Kidney tubule cell (primary cell): ENCODE measurements around the gene CBARP.

Experiments
- DNase-seq: peaks from one replicate; pipeline ENCODE4 v3.0.0-alpha.2; 2018; ENCODE audit warnings: low spot score

The CBARP gene

DNA sequence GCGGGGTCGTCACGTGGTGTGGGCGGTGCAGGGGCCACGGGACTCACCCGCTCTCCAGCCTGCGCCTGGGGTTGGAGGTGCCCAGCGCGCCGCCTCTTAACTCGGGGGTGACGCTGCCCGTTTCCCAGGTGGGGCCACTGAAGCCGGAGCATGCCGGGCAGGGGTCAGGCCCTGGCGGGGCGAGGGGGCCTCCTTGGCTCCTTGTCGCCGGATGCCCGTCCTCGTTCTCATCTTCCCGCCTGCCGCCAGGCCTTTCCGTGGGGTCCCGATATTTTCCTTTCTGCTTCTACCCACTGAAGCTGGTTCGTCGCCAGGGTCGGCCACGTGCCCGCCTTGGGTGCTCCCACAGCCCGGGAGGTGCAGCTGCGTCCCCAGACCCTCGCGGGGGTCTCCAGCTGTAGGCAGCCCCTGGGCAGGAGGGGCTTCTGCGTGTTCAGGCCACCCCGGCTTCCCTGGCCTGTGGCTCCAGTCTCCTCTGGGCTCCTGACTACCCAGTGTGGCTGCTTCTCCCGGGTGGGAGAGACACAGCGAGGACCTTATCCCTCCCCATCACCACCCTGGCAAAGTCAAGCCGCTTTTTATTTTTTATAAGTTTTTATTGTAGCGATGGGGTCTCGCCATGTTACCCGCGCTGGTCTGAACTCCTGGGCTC lies 38.3 kb upstream of the CBARP start:
- DNase-seq = no peak

DNA sequence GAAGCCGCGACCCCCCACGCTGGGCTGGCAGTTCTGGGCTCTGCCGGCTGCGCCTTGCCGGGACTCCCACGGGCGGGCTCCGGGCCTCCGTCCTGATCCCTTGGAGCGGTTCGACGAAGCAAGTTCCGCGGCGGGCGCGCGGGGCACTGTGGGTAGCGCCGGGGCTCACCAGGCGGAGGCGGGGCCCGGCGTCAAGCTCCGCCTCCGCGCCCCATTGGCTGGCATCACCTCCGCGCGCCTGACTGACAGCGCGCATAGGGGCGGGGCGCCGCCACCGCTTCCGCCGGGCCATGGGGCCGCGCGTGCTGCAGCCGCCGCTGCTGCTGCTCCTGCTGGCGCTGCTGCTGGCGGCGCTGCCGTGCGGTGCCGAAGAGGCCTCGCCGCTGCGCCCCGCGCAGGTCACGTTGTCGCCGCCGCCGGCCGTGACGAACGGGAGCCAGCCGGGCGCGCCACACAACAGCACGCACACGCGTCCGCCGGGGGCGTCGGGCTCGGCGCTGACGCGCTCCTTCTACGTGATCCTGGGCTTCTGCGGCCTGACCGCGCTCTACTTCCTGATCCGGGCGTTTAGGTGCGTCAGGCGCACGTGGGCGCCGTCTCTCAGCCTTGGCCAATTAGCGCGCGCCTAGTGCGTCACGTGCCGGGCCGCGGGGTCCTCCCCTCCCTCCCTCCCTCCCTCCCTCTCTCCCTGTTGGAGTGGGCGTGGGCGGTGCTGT lies 37.6 kb upstream of the CBARP start, which contains the start of gene FAM174C:
Gene FAM174C (plus strand): TSS at position 271 of the 716 bp plus-strand sequence. CDS start 20 bp downstream, at position 291.
- DNase-seq = peak; percentile 98

DNA sequence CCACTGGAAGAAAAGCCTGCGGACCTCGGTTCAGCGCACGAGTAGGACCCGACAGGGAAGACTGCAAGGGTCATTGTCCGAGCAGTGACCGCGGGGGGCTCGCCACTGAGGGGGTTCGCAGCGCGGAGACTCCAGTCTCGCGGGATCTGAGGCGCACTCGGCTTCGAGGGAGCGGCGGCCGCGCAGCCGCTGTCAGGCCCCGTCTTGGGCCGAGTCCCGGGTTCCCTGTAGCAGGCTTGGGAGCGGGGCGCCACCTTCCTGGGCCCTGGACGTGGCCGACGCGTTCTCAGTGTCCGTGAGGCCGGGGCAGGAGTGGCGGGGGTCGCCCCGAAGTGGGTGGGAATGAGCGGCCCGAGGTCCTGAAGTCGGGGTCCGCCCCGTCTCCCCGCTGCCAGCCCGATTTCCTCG lies 37.1 kb upstream of the CBARP start:
- no peak for DNase-seq

DNA sequence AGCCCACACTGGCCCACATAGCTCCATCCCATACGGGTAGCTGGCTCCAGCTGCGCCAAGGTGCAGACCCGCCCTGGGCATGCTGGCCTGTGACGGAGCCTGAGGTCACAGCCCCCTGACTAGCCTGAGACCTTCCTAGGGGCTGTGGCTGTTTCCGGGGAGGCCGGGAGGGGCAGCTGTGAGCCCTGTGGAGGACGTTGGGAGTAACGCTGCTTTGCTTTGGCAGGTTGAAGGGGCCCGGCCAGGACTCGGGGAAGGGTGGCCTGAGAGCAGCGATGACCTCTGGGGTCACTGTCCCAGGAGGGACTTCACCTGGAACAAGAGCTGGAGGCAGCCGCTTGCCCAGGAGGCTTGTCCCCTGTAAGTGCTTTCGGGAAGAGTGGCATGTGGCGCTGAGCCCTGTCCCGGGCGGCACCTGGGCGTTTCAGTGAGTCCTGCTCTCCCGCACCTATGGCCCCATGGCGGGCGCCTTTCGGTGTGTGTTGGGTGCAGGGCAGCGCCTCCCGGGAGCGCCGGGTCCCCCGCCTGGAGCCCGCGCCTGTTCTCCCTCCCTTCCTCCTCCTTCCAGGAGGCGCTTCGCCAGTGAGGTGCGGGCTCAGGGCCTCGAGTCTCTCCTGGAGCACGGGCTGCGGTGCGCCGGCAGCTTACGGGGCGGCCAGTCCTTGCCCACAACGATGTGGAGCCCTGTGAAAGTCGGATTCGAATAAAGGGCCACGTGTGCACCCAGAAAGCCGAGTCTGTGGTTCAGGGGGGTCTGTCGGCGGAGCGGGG lies 36.5 kb upstream of the CBARP start:
- no peak for DNase-seq

DNA sequence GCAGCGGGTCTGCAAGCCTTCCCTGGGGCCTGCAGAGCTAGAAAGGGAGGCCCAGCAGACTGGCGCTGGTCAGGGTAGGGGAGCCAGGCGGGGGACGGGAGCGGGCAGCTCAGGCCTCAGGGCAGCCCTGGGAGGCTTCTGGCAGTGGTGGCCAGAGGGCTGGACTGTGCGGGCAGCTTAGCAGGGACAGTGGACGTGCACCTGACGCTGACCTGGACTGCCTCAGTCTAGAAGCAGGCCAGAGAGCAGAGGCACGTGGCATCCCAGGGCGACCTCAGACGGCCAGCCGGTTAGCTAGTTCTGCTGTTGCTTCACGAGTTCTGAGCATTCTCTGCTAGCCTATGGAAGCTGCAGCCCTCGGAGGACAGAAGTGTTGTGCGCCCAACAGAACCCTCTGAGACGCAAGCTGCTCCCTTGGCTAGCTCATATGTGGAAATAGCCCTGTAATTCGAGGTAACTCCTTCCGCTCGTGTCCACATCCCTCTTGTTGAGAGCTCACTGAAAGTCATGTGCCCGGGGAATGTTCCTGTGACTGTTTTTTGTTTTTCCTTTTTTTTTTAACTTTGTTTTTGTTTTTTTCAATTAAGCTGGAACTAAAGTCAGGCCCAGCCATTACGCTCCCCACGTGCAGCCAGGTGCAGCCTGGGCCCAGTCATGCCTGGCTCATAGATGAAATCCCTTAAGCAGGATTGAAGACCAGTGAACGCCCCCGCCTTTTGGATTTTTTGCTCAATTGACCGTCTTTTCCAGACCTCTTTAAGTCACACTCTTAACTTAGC lies 35.6 kb upstream of the CBARP start:
- no peak for DNase-seq

DNA sequence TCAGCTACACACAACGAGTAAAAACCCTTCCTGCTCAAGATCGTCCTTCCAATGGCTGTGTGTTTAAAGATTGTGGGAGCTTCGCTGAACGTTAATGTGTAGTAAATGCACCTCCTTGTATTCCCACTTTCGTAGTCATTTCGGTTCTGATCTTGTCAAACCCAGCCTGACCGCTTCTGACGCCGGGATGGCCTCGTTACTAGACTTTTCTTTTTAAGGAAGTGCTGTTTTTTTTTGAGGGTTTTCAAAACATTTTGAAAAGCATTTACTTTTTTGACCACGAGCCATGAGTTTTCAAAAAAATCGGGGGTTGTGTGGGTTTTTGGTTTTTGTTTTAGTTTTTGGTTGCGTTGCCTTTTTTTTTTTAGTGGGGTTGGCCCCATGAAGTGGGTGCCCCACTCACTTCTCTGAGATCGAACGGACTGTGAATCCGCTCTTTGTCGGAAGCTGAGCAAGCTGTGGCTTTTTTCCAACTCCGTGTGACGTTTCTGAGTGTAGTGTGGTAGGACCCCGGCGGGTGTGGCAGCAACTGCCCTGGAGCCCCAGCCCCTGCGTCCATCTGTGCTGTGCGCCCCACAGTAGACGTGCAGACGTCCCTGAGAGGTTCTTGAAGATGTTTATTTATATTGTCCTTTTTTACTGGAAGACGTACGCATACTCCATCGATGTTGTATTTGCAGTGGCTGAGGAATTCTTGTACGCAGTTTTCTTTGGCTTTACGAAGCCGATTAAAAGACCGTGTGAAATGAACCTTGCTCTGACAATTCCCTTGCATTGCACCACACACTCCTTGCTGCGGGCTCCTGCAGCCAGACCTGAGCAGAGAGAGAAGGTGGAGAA lies 34.8 kb upstream of the CBARP start:
- no peak for DNase-seq

DNA sequence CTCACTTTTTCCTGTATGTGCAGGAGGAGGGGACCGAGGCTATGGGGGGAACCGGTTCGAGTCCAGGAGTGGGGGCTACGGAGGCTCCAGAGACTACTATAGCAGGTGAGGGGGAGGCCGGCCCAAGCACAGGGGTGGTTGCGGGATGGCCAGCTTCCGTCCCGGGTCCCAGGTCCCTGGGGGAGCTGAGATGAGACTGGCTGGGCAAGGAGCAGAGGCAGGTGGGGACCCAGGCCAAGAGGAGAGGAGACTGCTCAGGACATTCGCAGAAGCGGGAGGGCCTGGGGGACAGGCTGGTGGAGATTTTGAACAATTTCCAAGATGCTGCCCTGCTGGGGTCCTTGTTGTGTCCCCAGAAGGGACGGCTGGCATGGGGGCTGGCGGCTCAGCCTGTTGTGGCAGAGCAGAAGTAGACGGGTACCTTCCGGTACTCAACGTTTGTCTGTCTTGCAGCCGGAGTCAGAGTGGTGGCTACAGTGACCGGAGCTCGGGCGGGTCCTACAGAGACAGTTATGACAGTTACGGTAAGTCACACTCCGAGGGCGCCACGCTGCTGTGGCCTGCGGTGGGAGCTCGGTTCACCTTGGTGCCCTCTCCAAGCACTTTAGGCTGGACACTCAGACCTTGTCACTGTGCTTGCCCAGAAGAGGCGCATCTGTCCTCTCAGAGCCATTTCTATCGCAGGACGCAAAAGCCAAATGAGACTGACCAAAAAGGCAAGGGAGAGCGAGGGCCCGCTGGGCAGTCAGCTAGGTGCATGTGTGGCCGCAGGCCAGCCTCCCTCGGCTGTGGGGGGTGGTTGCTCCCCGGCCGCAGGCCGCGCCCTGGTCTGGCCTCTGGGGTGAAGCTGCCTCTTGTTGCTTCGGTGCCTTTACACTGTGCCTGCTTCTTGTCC lies 34.0 kb upstream of the CBARP start:
- peak; percentile 24 for DNase-seq

DNA sequence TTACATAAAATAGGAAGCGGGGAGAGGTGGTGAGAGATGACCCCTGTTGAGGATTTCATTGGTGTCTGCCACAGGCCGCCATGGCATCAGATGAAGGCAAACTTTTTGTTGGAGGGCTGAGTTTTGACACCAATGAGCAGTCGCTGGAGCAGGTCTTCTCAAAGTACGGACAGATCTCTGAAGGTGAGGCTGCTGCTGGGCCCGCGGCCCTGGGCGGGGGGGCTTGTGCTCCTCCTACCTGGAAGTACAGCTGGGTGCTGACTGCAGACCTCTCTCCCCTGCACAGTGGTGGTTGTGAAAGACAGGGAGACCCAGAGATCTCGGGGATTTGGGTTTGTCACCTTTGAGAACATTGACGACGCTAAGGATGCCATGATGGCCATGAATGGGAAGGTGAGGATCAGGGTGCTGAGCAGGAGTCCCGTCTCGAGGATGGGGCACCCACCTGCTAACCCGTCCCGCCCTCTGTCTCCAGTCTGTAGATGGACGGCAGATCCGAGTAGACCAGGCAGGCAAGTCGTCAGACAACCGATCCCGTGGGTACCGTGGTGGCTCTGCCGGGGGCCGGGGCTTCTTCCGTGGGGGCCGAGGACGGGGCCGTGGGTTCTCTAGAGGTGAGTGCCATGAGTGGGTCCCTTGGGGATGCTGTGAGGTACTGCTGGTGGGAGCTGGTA lies 33.2 kb upstream of the CBARP start:
- peak; percentile 30 for DNase-seq

DNA sequence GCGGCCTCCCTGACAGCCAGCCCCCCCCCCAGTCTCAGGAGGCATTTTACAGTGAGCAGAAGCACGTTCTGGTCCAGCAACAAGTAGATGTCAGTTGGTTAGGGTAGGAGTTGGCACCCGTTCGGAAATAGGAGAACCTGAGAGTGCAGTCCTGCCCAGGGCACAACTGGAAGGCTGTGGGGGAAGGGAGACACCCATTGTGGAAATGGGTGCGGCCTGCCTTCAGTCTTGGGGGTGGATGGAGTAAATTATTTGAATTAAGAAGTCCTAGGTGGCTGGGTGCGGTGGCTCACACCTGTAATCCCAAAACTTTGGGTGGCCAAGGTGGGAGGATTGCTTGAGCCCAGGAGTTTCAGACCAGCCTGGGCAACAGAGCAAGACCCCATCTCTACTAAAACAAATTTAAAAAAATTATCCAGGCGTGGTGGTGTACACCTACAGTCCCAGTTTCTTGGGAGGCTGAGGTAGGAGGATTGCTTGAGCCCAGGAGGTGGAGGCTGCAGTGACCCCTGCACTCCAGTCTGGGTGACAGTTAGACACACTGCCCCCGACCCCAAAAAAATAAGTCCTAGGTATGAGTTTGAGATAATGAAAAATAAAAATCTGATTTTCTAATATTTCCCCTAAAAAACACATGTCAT lies 32.5 kb upstream of the CBARP start:
- DNase-seq = no peak

DNA sequence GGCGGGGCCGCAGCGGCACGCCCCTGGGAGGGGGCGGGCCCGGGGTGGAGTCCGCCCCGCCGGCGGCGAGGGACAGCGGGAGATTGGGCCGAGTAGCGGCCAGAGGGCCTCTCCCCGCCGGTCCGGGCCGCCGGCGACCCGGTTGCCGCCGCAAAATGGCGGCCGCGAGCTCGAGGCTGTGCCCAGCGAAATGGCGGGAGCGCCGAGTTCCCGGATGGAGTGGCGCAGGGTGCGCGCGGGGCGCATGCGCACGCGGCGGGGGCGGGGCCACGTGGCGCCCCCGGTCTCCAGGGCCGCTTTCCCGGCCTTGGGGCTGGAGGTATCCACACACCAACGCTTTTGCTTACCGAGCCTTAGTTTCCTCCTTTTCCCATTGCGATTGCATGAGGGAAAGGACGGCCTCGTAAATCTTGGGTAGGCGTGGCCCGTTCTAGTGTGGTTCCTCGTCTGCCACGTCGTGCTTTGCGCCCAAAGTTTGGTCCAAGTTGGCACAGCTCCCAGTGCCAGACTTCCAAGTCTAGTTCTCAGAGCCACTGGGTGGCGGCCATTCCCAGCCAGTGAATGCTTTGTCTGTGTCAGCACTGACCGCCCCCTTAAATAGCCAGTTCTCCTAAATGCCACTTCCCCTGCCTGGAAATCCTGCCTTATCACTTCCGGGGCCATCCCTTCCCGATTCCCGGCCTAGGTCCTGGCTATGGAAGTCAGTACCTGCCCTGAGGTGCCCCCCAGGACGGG lies 31.8 kb upstream of the CBARP start:
- peak; percentile 86 for DNase-seq

DNA sequence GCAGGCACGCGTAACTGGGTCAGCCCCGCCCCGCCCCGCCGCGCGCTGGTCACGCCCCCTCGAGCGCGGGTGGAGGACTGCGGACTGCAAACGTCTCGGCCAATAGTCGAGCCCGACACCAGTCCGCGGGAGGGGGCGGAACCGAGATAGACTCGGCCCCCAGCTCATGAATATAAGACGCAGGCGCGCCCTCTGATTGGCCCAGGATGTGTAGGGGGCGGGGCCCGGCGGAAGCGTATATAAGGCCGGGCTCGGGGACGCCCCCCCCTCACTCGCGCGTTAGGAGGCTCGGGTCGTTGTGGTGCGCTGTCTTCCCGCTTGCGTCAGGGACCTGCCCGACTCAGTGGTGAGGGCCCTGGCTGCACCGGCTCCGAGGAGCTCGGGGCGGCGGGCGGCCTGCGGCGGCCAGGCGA lies 31.3 kb upstream of the CBARP start, which contains the start of gene CIRBP:
Gene CIRBP (plus strand): TSS at position 268 of the 413 bp plus-strand sequence. CDS start 1,602 bp downstream, outside the sequence.
- peak; percentile 99 for DNase-seq

DNA sequence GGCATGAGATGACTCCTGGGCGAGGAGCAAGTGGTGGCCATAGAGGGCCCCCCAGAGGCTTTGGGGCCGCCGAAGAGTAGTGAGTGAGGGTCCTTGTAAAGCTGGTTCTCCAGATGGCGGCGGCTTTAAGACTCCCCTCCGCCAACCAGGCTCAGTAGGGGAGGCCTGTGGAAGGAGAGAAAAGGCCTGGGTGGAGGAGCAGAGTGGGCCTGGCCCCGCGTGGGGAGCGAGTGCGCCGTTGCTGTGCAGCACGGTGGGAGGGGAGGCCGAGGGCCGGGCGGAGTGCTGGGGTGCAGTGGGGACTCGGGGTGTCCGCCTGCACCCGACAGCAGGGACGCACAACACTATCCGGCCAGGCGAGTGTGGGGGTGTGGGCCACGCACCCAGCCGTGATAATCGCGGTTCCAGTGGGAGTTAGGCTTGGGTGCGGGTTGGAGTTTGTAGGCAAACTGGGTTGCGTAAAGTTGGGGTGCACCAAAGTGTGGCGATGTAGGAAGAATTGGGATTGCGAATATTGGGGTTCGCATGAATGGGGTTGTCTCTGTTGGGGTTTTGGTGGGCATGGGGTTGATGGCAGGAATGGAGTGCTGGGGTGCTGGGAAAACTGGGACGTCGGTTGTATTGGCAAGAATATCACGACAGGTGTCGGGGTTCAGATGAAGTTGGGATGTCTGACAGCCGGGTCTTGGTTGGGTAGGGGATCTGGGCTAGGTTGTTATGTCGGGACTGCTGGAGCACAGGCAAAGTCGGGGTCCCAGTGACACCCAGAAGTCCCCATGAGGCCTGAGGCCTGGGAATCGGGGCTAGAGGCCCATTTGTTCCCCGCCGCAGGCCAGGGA lies 30.6 kb upstream of the CBARP start:
- DNase-seq = no peak

DNA sequence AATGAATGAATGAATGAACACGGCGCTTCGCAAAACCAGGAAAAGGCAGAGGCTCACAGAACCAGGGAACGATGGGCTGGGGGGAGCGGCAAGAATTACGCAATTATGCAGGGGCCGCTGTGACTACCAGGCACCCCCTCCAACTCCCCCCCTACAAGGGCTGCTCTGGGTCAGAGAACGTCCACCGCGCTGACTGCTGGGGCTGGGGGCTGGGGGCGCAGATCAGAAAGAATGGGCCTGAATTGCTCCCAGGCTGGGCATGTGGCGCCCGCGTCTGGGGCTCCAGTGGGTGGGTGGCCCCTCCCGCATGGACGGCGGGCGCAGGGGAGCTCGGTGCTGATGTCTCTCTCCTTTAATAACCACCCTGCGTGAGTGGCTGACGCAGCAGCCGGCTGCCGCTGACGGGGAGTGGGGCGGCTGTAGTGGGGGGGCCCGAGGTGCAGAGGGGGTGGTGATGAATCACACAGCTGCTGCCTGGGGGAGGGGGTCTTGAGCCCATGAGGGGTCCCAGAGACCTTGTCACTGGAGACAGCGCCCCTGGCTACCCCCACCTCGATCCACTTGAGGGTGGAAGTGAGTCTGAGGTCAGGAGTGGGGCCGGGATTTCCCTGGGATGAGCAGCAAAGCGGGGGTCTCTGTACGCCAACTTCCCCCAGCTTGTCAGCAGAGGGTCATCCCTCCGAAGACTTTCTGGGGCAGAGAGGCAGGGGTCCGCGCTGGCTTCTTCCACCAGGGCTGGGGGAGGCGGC lies 29.8 kb upstream of the CBARP start:
- no peak for DNase-seq

DNA sequence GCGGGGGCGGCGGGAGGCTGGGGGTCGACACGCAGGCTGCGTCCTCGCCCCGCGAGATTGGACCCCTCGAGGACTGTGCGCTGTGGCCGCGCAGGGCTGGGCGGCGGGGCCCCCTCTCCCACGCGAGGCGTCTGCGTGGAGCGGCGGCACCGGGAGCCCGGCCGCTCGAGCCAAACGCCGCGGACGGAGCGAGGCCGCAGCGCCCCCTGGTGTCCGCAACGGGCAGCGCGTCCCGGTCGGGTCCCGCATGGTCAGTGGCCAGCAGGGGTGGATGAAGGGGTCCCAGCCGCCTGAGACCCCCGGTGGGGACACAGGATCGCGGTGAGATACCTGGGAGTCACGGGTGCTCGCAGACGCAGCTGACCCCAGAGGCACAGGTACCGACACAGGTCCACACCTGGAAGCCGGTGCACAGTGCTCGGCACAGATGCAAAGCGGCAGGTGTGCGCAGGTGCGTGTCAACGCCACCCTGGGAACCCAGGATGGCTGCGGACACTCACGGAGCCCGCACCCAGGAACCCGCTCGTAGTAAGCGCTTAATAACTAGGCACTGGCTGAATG lies 29.2 kb upstream of the CBARP start:
- peak; percentile 66 for DNase-seq

DNA sequence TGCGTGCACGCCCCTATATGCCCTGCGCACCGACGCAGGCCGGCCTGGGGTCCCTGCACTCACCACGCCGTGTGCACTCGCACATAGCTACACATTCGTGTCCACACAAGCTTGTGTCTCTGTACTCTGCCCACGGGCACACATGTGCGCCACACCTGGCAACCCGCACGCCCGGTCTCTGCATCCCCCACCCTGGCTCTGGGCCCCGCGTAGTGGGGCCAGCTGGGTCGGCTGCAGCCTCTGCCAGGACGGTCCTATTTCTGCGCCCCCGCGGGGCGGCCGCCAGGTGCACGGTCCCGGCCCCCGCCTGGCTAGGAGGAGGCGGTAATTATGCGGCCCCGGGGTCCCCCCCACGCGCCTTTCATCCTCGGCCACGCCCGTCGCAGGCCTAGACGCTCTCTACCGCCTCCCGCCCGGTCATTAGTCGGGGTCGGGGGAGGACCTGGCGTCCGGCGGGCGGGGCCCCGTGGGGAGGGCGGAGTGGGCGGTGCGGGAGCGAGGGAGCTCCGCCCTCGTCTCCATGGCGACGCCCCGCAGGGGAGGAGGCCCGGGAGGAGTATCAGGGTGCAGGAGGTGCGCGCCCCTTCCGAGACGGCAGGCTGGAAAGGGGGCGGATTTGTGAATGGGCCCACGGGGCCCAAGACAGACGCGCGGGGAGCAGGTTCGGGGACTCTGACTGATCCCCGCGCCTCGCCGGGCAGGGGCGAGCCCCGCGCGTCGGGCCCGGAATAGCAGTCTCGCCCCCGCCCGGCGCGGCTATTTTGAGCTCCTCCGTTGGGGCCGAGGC lies 28.5 kb upstream of the CBARP start:
- DNase-seq = peak; percentile 89
